Measurements from ENCODE around the gene POP5.

POP5 gene

GRCh38 chr12:120588371-120588770, 7.2 kb upstream of the POP5 start:
- Histone ChIP-seq H3K4me3 (ENCODE audit: low read depth, low read length) (no peak overlapping the region), H3K36me3 (ENCODE audit: insufficient read depth, low read length) (no peaks in the 10 kb centered on the region), H2AFZ (ENCODE audit: low read length, unreplicated experiment) (no peak overlapping the region)

GRCh38 chr12:120586860-120587259, 5.7 kb upstream of the POP5 start:
- H3K27ac ChIP-seq (ENCODE audit: low read depth, low read length), result no peak overlapping the region
- H3K4me1 ChIP-seq (ENCODE audit: control insufficient read depth, insufficient read depth, low read length, unreplicated experiment), result peaks cover 4% of the 10 kb centered on the region
- no peaks in the 10 kb centered on the region for H3K36me3 ChIP-seq (ENCODE audit: insufficient read depth, low read length)
- H3K4me3 ChIP-seq (ENCODE audit: low read depth, low read length), result no peak overlapping the region
- H3K79me2 ChIP-seq (ENCODE audit: control insufficient read depth, insufficient read depth, low read length, unreplicated experiment), result no peaks in the 10 kb centered on the region
- H2AFZ ChIP-seq (ENCODE audit: low read length, unreplicated experiment), result no peak overlapping the region
- H3K27me3 ChIP-seq (ENCODE audit: insufficient read depth, low read length), result peaks cover 6% of the 10 kb centered on the region

More at GRCh38 chr12:120588371-120588770, 7.2 kb upstream of the POP5 start:
- peaks cover 6% of the 10 kb centered on the region for H3K27me3 ChIP-seq (ENCODE audit: insufficient read depth, low read length)
- no peak overlapping the region for H3K27ac ChIP-seq (ENCODE audit: low read depth, low read length)
- peaks cover 4% of the 10 kb centered on the region for H3K4me1 ChIP-seq (ENCODE audit: control insufficient read depth, insufficient read depth, low read length, unreplicated experiment)
- H3K79me2 ChIP-seq (ENCODE audit: control insufficient read depth, insufficient read depth, low read length, unreplicated experiment), result no peaks in the 10 kb centered on the region

- no peak overlapping the region for H3K27ac ChIP-seq (ENCODE audit: low read depth, low read length)
- peaks cover 6% of the 10 kb centered on the region for H3K27me3 ChIP-seq (ENCODE audit: insufficient read depth, low read length)
- no peaks in the 10 kb centered on the region for H3K79me2 ChIP-seq (ENCODE audit: control insufficient read depth, insufficient read depth, low read length, unreplicated experiment)
- H3K4me1 ChIP-seq (ENCODE audit: control insufficient read depth, insufficient read depth, low read length, unreplicated experiment), result peaks cover 4% of the 10 kb centered on the region
- no peak overlapping the region for H3K4me3 ChIP-seq (ENCODE audit: low read depth, low read length)
- H2AFZ ChIP-seq (ENCODE audit: low read length, unreplicated experiment), result no peak overlapping the region
- H3K36me3 ChIP-seq (ENCODE audit: insufficient read depth, low read length), result no peaks in the 10 kb centered on the region
Observed at GRCh38 chr12:120586206-120586605, 5.0 kb upstream of the POP5 start.

- Histone ChIP-seq H3K36me3 (ENCODE audit: insufficient read depth, low read length) (no peaks in the 10 kb centered on the region), H3K4me1 (ENCODE audit: control insufficient read depth, insufficient read depth, low read length, unreplicated experiment) (peaks cover 10% of the 10 kb centered on the region), H3K4me3 (ENCODE audit: low read depth, low read length) (peak overlapping the region; percentile 73), H3K79me2 (ENCODE audit: control insufficient read depth, insufficient read depth, low read length, unreplicated experiment) (peaks cover 7% of the 10 kb centered on the region), H3K27ac (ENCODE audit: low read depth, low read length) (no peak overlapping the region), H2AFZ (ENCODE audit: low read length, unreplicated experiment) (peak overlapping the region; percentile 70), H3K27me3 (ENCODE audit: insufficient read depth, low read length) (peaks cover 6% of the 10 kb centered on the region)
Observed at GRCh38 chr12:120584343-120585149, 3.3 kb upstream of the POP5 start.

GRCh38 chr12:120583478-120584030, 2.4 kb upstream of the POP5 start:
- no peaks in the 10 kb centered on the region for H3K36me3 ChIP-seq (ENCODE audit: insufficient read depth, low read length)
- no peak overlapping the region for H3K27ac ChIP-seq (ENCODE audit: low read depth, low read length)
- peaks cover 10% of the 10 kb centered on the region for H3K4me1 ChIP-seq (ENCODE audit: control insufficient read depth, insufficient read depth, low read length, unreplicated experiment)
- 0 out of 2 replicates have a peak overlapping the region, but pooled peaks have one; percentile 2 for H3K4me3 ChIP-seq (ENCODE audit: low read depth, low read length)
- peaks cover 7% of the 10 kb centered on the region for H3K79me2 ChIP-seq (ENCODE audit: control insufficient read depth, insufficient read depth, low read length, unreplicated experiment)
- H3K27me3 ChIP-seq (ENCODE audit: insufficient read depth, low read length), result peaks cover 6% of the 10 kb centered on the region
- peak overlapping the region; percentile 71 for H2AFZ ChIP-seq (ENCODE audit: low read length, unreplicated experiment)

GRCh38 chr12:120581998-120582397, 796 bp upstream of the POP5 start:
- Histone ChIP-seq H3K27ac (ENCODE audit: low read depth, low read length) (peak overlapping the region; percentile 29), H3K36me3 (ENCODE audit: insufficient read depth, low read length) (peaks cover 7% of the 10 kb centered on the region), H3K27me3 (ENCODE audit: insufficient read depth, low read length) (peaks cover 6% of the 10 kb centered on the region), H3K4me1 (ENCODE audit: control insufficient read depth, insufficient read depth, low read length, unreplicated experiment) (peaks cover 10% of the 10 kb centered on the region), H3K4me3 (ENCODE audit: low read depth, low read length) (peak overlapping the region; percentile 95), H3K79me2 (ENCODE audit: control insufficient read depth, insufficient read depth, low read length, unreplicated experiment) (peaks cover 7% of the 10 kb centered on the region), H2AFZ (ENCODE audit: low read length, unreplicated experiment) (peak overlapping the region; percentile 77)

GRCh38 chr12:120579179-120579578, 2.0 kb downstream of the POP5 start:
- Histone ChIP-seq H3K36me3 (ENCODE audit: insufficient read depth, low read length) (peaks cover 26% of the 10 kb centered on the region), H3K4me1 (ENCODE audit: control insufficient read depth, insufficient read depth, low read length, unreplicated experiment) (peaks cover 9% of the 10 kb centered on the region), H3K4me3 (ENCODE audit: low read depth, low read length) (no peak overlapping the region), H2AFZ (ENCODE audit: low read length, unreplicated experiment) (no peak overlapping the region), H3K27ac (ENCODE audit: low read depth, low read length) (no peak overlapping the region), H3K79me2 (ENCODE audit: control insufficient read depth, insufficient read depth, low read length, unreplicated experiment) (peaks cover 7% of the 10 kb centered on the region), H3K27me3 (ENCODE audit: insufficient read depth, low read length) (no peaks in the 10 kb centered on the region)

GRCh38 chr12:120574106-120574505, 7.1 kb downstream of the POP5 start:
- H3K27ac ChIP-seq (ENCODE audit: low read depth, low read length), result peak overlapping the region; percentile 51
- H3K27me3 ChIP-seq (ENCODE audit: insufficient read depth, low read length), result no peaks in the 10 kb centered on the region
- no peak overlapping the region for H2AFZ ChIP-seq (ENCODE audit: low read length, unreplicated experiment)
- H3K4me1 ChIP-seq (ENCODE audit: control insufficient read depth, insufficient read depth, low read length, unreplicated experiment), result peaks cover 32% of the 10 kb centered on the region
- H3K4me3 ChIP-seq (ENCODE audit: low read depth, low read length), result no peak overlapping the region
- peaks cover 54% of the 10 kb centered on the region for H3K36me3 ChIP-seq (ENCODE audit: insufficient read depth, low read length)
- no peaks in the 10 kb centered on the region for H3K79me2 ChIP-seq (ENCODE audit: control insufficient read depth, insufficient read depth, low read length, unreplicated experiment)

- Histone ChIP-seq H2AFZ (ENCODE audit: low read length, unreplicated experiment) (no peak overlapping the region), H3K36me3 (ENCODE audit: insufficient read depth, low read length) (peaks cover 54% of the 10 kb centered on the region), H3K4me3 (ENCODE audit: low read depth, low read length) (no peak overlapping the region), H3K4me1 (ENCODE audit: control insufficient read depth, insufficient read depth, low read length, unreplicated experiment) (peaks cover 32% of the 10 kb centered on the region), H3K79me2 (ENCODE audit: control insufficient read depth, insufficient read depth, low read length, unreplicated experiment) (no peaks in the 10 kb centered on the region), H3K27me3 (ENCODE audit: insufficient read depth, low read length) (no peaks in the 10 kb centered on the region), H3K27ac (ENCODE audit: low read depth, low read length) (peak overlapping the region; percentile 51)
Observed at GRCh38 chr12:120573560-120573959, 7.6 kb downstream of the POP5 start.

GRCh38 chr12:120571299-120571698, 9.9 kb downstream of the POP5 start:
- Histone ChIP-seq H3K36me3 (ENCODE audit: insufficient read depth, low read length) (peaks cover 47% of the 10 kb centered on the region), H3K27me3 (ENCODE audit: insufficient read depth, low read length) (no peaks in the 10 kb centered on the region), H3K27ac (ENCODE audit: low read depth, low read length) (peak overlapping the region; percentile 65), H3K4me3 (ENCODE audit: low read depth, low read length) (no peak overlapping the region), H3K4me1 (ENCODE audit: control insufficient read depth, insufficient read depth, low read length, unreplicated experiment) (peaks cover 32% of the 10 kb centered on the region), H3K79me2 (ENCODE audit: control insufficient read depth, insufficient read depth, low read length, unreplicated experiment) (no peaks in the 10 kb centered on the region), H2AFZ (ENCODE audit: low read length, unreplicated experiment) (no peak overlapping the region)

GRCh38 chr12:120563495-120563894, 17.7 kb downstream of the POP5 start:
- no peaks in the 10 kb centered on the region for H3K79me2 ChIP-seq (ENCODE audit: control insufficient read depth, insufficient read depth, low read length, unreplicated experiment)
- H3K4me1 ChIP-seq (ENCODE audit: control insufficient read depth, insufficient read depth, low read length, unreplicated experiment), result no peaks in the 10 kb centered on the region
- no peak overlapping the region for H3K27ac ChIP-seq (ENCODE audit: low read depth, low read length)
- no peak overlapping the region for H3K4me3 ChIP-seq (ENCODE audit: low read depth, low read length)
- H3K36me3 ChIP-seq (ENCODE audit: insufficient read depth, low read length), result peaks cover 45% of the 10 kb centered on the region
- no peak overlapping the region for H2AFZ ChIP-seq (ENCODE audit: low read length, unreplicated experiment)
- H3K27me3 ChIP-seq (ENCODE audit: insufficient read depth, low read length), result no peaks in the 10 kb centered on the region

All from ACC112 (cell line).